ENCODE data around the gene CUL2. TPM values are rescaled to one million over a fixed set of nuclear protein-coding genes. Genes with fewer than 3 reads are reported as not detected.

CUL2 gene
- total RNA-seq, 1 experiment from 2014 or later = 30.7 TPM

DNA sequence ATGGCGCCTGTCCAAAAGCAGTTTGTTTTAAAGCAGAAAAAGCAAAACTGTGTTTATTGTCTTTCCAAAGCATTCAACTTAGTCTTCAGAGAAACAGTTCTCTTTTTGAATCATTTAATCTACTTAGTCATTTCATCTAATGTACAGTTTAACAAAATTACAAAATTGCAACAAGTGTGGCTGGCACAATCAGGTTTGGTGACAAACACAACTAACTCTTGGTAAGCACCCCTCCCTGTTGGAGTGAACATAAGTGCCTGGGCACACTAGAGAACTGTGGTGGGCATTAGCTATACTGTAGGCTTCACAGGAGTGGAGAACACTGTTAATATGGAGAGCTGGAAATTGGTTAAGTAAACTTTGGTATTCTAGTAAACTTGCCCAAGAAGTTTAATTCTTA, 43.4 kb upstream of the CUL2 start:
- H3K27me3 Mint-ChIP-seq (ENCODE audit: insufficient read depth, unreplicated experiment) = no peaks in the 10 kb centered on the region
- no peaks in the 10 kb centered on the region for H3K4me1 Mint-ChIP-seq (ENCODE audit: insufficient read depth, unreplicated experiment)
- no peaks in the 10 kb centered on the region for H3K9me3 Mint-ChIP-seq (ENCODE audit: unreplicated experiment)
- DNase-seq (ENCODE audit: unreplicated experiment) = no peak
- intact Hi-C loops (cut with micrococcal nuclease) = no loop called here
- peaks cover 5% of the 10 kb centered on the region for H3K36me3 Mint-ChIP-seq (ENCODE audit: insufficient read depth, unreplicated experiment)
- BruUV-seq (replicated peaks) = no TSS peak
- TF ChIP-seq CTCF (IDR thresholded peaks at IDR 0.05; ENCODE audit: unreplicated experiment) = no peak
- CTCF ChIA-PET = interaction anchor here (0.7 to 2.0 kb wide), 2 partner anchors 62 to 144 kb away, joined by 5 to 10 read pairs; no protein-coding TSS in a partner anchor
- no peak overlapping the region for H3K27ac Mint-ChIP-seq (ENCODE audit: low read depth, unreplicated experiment)
- POLR2A ChIA-PET = interaction anchor here (1.2 kb wide), 1 partner anchor 10 kb away, joined by 3 read pairs; no protein-coding TSS in a partner anchor
- no peak overlapping the region for H3K4me3 Mint-ChIP-seq (ENCODE audit: unreplicated experiment)

- ChIA-PET POLR2A (no interaction called here), CTCF (interaction anchor here (0.9 kb wide), 1 partner anchor 63 kb away, joined by 3 read pairs; no protein-coding TSS in a partner anchor)
- no TSS peak for BruUV-seq (replicated peaks)
- intact Hi-C loops (cut with micrococcal nuclease) = no loop called here
- Mint-ChIP-seq H3K4me3 (ENCODE audit: unreplicated experiment) (no peak overlapping the region), H3K36me3 (ENCODE audit: insufficient read depth, unreplicated experiment) (peaks cover 5% of the 10 kb centered on the region), H3K27ac (ENCODE audit: low read depth, unreplicated experiment) (no peak overlapping the region), H3K27me3 (ENCODE audit: insufficient read depth, unreplicated experiment) (no peaks in the 10 kb centered on the region), H3K4me1 (ENCODE audit: insufficient read depth, unreplicated experiment) (no peaks in the 10 kb centered on the region), H3K9me3 (ENCODE audit: unreplicated experiment) (no peaks in the 10 kb centered on the region)
- TF ChIP-seq CTCF (IDR thresholded peaks at IDR 0.05; ENCODE audit: unreplicated experiment) = no peak
- no peak for DNase-seq (ENCODE audit: unreplicated experiment)
Observed at GRCh38 chr10:35132727-35133126, 42.6 kb upstream of the CUL2 start.

DNA sequence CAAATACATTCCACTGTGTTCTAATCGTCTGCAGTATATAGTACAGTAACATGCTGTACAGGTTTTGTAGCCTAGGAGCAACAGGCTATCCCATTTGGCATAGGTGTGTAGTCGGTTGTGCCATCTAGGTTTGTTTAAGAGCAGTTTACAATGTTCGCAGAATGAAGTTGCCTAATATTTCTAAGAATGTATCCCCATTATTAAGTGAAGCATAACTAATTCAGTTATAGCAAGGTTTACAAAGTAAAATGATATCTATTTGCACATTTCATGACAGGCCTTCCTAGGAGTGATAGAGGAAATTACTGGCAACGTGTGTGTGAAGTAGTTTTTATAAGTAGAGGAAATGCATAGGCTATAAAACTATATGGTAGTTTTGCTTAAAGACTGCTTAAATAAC, 40.5 kb upstream of the CUL2 start:
- no peak overlapping the region for H3K27ac Mint-ChIP-seq (ENCODE audit: low read depth, unreplicated experiment)
- no peak overlapping the region for H3K4me3 Mint-ChIP-seq (ENCODE audit: unreplicated experiment)
- no TSS peak for BruUV-seq (replicated peaks)
- no peak for TF ChIP-seq CTCF (IDR thresholded peaks at IDR 0.05; ENCODE audit: unreplicated experiment)
- no peak for DNase-seq (ENCODE audit: unreplicated experiment)
- POLR2A ChIA-PET = no interaction called here
- H3K4me1 Mint-ChIP-seq (ENCODE audit: insufficient read depth, unreplicated experiment) = no peaks in the 10 kb centered on the region
- intact Hi-C loops (cut with micrococcal nuclease) = no loop called here
- peaks cover 5% of the 10 kb centered on the region for H3K36me3 Mint-ChIP-seq (ENCODE audit: insufficient read depth, unreplicated experiment)
- no peaks in the 10 kb centered on the region for H3K9me3 Mint-ChIP-seq (ENCODE audit: unreplicated experiment)
- no peaks in the 10 kb centered on the region for H3K27me3 Mint-ChIP-seq (ENCODE audit: insufficient read depth, unreplicated experiment)
- CTCF ChIA-PET = interaction anchor here (0.7 to 1.5 kb wide), 2 partner anchors 19 to 65 kb away, joined by 3 to 4 read pairs; no protein-coding TSS in a partner anchor

GRCh38 chr10:35129185-35129674, 39.1 kb upstream of the CUL2 start:
- no peak for TF ChIP-seq CTCF (IDR thresholded peaks at IDR 0.05; ENCODE audit: unreplicated experiment)
- intact Hi-C loops (cut with micrococcal nuclease) = loop anchor here (5.0 to 10.0 kb wide), 5 partner anchors 134 to 1646 kb away; partner anchors contain the start of gene CCNY
- peaks cover 4% of the 10 kb centered on the region for H3K36me3 Mint-ChIP-seq (ENCODE audit: insufficient read depth, unreplicated experiment)
- no peaks in the 10 kb centered on the region for H3K9me3 Mint-ChIP-seq (ENCODE audit: unreplicated experiment)
- BruUV-seq (replicated peaks) = no TSS peak
- peaks cover 6% of the 10 kb centered on the region for H3K4me1 Mint-ChIP-seq (ENCODE audit: insufficient read depth, unreplicated experiment)
- no peak for DNase-seq (ENCODE audit: unreplicated experiment)
- no peaks in the 10 kb centered on the region for H3K27me3 Mint-ChIP-seq (ENCODE audit: insufficient read depth, unreplicated experiment)
- ChIA-PET POLR2A (interaction anchor here (0.6 kb wide), 1 partner anchor 66 kb away, joined by 4 read pairs; no protein-coding TSS in a partner anchor), CTCF (interaction anchor here (1.3 to 1.8 kb wide), 3 partner anchors 67 to 90 kb away, joined by 4 to 8 read pairs (median 4); no protein-coding TSS in a partner anchor)
- peak overlapping the region; percentile 97 for H3K27ac Mint-ChIP-seq (ENCODE audit: low read depth, unreplicated experiment)
- H3K4me3 Mint-ChIP-seq (ENCODE audit: unreplicated experiment) = peak overlapping the region; percentile 33
